DMS 273 (cell line): ENCODE measurements around the gene SAMD14.

Experiments used
- DNase-seq: peaks from one replicate; lab custom pipeline; 2025; ENCODE audit not compliant: unreplicated experiment; lab: John Stamatoyannopoulos, UW

Gene SAMD14

DNA sequence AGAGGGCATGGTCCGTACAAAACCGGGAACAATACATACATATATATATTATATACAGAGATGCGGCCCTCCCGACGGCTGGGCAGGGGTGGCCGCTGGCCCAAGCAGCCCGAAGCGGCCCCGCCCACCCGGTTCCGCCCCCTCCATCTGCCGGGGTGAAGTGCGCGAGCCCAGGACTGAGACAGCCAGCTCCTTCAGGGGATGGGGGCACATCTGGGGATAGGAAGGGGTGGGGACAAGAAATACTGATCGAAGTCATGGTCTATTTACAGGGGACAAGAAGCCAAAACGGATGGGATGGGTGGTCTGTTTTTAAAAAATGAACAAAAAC lies 3.8 kb upstream of the SAMD14 start:
- peak; percentile 68 for DNase-seq

DNA sequence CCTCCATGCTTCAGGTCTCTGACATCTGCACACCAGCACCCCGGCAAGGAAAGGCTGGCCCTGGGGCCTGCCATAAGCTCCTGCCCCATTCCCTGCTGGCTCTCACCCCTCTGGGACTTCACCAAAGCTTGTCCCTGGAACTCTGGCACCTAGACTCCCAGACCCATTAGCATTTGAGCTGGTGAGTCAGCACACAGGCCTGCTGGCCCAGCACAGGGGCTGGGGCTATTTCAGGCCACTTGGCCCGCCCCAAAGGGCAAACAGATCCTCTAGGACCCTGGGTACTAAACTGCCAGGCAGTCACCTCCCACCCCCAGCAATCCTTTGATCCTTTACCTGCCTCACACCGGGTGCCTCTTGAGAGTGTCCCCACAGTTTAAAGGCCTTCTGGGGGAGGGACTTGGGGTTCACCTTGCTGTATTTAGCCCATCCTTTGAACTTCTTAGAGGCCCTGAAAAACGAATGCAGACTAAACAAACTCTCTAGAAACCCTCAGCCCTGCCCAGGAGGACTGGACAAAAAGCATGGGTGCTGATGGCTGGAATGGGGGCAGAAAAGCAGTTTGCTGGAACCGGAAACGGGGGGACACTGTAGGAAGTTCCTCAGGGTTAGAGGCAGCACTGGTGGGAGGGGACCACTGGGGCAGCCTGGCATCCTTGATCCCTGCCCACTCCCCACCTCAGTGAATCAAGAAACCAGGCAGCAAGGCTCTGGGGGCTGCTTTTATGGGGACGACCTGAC lies 3.2 kb upstream of the SAMD14 start:
- peak; percentile 68 for DNase-seq

DNA sequence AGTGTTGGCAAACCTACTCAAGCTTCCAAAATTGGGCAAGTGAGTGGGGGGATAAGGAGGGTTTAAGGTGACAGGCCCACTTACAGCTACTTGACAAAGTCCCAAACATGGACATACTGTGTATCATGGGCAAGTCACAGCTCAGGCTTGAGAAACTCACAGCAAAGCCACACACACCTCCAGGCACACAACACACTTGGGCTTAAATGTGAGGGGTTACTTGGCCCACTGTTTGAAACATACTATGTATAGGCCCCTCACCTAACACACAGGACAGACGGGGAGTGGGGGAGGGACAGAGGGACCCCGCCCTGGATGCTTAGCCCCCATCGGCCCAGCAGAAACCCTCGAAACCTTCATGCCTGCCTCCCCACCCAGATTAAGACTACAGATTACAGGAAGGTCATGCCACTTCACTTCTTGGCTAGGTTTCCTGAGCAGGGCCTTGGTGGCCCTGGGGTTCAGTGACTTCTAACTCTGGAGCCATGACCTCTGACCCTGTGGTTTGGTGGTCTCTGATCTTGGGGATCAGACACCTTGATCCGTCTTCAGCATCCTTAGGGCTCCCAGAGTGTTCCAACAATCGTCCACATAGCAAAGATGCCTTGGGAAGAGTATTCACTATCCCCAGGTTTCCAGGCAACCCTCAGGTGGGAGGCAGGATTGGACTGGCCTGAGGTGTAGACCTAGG lies 2.3 kb upstream of the SAMD14 start:
- DNase-seq, result peak; percentile 45

DNA sequence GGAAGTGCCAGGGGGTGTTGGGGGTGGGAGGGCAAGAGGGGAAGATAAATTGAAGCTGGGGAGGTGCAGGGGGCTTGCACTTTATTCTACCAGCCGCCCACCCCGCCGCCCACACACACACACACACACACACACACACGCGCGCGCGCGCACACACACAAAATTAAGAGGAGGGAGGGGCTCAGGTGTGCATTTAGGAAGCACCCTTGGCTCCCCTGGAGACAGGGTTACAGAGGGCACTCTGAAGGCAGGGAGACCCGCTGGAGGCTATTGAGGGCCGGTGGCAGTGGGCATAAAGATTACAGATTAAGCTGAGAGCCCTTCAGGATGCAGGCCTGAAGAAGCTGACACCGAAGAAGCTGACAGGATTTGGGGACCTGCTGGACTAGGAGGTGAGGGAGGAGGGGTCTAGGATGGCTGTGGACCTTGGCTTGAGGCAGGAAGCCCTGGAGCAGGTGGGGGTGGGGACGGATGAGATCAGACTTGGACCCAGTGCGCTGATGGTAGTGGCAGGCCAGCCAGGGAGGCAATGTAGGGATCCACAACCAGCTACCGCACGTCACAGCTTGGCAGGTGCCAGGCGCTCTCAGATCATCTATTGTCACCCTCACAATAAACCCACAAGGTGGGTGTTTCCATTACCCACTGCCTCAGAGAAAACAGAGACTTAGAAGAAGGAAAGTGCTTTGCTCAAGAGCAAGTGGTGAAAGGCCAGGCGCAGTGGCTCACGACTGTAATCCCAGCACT lies 772 bp upstream of the SAMD14 start:
- DNase-seq, result no peak

DNA sequence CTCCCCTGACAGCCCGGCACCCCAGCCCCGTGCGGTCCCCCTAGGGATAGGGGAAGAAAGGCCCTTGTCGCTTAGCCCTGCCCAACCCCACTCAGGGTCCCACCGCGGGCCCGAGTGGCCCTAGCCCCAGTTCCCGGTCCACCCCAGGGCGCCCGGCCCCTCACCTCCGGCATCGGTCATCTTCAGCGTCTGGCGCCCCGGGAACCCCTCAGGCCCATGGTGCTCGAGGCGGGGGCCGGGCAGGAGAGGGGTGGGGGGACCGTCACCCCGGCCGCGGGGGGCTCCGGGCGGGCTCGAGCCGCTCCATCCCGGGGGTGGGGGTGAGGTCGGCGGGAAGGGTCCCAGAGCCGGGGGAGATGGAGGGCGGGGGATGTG lies 620 bp downstream of the SAMD14 start:
- no peak for DNase-seq

DNA sequence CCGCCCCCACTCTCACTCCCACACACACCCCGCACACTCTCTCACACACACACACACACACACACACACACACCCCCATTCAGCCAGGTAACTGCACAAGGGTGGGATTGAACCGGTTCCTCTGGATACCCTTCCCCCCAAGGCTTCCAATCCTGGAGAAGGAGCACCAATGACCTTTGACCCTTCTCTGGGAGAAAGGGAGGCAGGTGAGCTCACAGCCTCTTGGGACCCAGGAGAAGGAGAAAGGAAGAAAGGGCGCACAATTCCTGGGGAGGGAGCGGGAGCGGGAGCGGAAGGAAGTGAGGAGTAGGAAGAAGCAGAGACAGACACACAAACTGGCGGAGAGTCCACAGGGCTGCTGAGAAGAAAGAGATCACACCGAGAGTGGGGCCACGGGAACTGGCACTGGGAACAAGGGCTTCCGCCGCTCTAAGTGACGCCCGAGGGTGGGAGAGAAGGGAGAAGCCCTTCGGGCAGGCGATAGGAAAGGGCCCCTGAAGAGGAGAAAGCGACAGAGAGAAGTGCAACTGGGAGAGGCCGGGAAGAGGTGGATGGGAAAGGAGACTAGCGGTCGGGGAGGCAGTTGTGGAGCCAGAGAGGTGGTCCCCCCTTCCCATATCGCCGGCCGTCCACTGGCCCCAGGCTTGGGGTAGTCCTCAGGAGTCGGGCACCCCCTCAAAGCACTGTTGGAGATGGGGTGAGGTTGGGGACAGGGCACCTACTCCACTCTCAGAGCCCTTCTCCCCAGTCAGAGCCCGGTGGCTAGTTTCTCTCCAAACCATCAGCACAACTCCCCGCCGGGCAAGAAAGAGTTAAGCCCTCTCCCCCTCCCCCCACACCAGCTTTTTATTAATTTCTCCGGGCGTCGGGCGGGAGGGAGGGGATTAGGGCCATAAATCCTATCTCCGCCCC lies 1.3 kb downstream of the SAMD14 start:
- no peak for DNase-seq

DNA sequence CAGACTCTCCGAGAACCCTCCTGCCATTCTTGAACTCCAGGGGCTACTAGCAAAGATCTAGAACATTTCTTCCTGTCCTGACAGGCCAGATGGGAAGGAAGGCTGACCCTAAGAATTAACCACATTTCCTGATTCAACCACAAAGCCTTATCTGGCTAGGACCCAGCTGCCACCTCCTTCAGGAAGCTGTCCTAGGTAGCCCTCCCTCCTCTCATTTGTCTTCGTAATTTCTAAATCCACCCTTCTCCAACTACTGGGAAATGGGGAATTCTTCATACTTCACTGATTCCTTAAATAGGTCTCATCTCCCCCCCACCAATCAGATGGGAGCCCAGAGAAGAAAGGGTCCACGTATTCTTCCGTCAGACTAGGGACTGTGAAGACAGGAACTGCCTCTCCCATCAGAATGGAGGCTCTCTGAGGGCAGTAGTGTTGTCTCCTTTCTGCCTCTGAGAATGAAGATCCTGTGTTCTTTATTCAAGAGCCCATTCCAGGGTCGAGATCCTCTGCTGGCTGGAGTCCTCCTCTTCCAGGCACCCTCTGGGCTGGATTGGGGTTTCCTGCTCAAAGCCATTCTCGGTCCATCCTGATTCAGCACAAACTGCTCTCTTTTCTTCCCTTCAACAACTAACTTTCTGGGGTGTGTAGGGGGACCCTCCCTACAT lies 2.1 kb downstream of the SAMD14 start:
- DNase-seq, result no peak

DNA sequence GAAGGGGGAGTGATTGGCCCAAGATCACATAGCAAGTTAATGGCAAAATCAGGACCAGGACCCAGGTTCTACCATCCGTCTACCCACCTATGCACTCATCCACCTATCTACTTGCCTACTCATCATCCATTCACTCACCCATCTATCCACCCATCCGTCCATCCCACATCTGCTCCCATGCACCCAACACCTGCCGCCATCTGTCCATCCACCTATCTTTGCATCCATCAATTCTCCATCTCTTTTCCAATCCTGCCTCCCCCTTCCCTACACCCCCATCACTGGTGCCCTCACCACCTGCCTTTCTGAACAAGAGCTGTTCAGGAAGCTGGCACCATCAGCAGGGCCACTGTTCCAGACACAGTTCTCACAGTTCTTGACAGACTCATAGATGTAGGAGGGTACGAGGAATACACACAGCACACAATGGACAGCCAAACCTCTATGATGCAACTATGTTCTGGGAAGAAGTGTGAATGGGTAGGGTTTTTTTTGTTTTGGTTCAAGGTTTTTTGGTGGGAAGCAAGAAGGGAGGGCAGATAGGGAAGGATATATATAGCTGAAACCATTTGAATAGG lies 4.5 kb downstream of the SAMD14 start:
- no peak for DNase-seq

DNA sequence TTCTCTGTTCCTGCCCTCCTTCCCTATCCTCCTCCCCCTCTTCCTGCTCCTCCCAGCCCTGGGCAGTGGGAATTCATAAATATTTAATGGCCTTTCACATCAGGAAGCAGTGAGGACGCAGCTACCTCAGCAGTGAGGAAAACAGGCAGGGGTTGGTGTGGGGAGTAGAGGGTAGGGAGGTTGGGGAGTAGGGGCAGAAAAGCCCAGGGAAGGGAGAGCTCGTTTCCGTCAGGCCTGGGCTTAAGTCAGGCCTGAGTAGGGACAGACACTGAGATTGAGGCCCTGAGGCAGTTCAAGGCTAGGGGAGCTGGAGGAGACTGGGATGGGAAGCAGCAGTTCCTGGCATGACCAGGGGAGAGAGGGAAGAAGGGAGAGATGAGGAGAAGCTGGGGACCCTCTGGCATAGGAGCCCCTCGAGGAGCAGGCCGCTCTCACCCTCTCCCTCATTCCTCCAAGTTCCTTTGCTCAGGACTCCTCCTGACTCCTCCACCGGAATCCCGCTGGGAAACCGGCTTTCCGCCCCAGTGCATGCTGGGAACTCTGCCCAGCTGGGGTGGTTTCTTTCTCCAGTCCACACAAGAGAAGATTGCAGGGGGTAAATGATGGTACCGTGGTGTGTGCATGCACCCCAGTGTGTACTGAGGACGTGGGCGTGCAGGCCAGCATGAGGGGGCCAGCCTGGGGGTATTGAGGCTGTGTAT lies 6.2 kb downstream of the SAMD14 start:
- peak; percentile 53 for DNase-seq

DNA sequence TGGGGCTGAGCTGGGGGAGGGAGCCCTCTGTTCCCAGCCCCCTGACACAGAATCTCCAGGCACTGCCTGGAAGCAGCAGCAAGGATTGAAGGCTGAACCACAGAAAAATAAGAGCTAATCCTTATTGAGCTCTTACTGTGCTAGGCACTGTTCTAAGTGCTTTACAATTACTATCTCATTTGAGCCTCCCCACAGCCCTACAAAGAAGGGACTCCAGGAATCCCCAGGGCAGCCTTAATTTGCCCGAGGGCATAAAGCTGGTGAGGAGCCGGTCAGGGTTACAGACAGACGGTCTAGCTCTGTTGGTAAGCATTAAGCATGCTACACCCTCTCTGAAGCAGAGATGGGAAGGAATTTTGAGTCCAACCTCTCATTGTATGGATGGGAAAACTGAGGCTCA lies 7.0 kb downstream of the SAMD14 start:
- no peak for DNase-seq

DNA sequence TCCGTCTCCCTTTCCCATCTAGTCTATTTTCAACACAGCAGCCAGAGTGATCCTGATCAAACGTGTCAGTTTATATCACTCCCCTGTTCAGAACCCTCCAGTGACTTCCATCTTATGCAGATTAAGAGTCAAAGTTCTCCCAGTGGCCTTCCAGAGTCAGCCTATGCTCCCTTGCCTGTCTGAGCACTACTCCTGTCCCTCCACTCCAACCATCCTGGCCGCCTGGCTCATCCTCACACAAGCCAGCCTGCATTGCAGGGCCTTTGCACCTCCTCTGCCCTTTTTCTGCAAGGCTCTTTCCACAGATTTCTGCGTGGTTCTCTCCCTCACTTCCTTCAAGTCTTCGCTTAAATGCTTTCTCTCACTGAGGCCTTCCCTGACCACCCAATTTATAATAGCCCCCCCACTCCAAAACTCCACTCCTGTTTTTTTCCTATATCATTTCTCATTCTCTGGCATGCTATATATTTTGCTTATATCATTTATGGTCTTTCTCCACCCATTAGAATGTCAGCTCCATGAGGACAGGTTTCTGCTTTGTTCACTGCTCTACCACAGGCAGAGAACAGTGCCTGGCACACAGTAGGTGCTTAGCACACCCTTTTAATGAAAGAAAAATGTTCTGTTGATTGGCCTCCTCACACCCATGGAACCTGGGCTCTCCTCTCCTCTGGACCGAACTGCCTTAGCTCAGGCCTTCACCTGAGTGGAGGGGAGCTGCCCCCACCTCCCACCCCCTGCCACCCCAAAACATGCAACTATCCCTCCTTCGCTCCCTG lies 9.3 kb downstream of the SAMD14 start:
- no peak for DNase-seq

DNA sequence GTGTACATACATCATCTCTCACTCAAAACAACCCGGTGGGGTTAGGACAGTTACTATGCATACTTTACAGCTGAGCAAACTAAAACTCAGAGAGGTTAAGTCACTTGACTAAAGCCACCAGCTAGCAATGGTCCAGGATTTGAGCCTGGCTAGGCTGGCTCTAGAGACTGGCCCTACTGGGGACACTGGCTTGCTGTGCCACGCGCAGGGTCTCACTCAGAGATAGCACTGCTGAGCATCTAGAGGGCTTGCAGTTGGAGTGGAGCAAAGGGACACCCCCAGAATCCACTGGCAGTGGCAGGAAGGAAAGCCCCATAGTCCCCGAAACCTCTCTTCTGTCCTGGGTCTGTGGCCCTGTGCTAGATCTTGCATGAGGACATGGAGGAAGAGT lies 11.1 kb downstream of the SAMD14 start:
- DNase-seq, result no peak

DNA sequence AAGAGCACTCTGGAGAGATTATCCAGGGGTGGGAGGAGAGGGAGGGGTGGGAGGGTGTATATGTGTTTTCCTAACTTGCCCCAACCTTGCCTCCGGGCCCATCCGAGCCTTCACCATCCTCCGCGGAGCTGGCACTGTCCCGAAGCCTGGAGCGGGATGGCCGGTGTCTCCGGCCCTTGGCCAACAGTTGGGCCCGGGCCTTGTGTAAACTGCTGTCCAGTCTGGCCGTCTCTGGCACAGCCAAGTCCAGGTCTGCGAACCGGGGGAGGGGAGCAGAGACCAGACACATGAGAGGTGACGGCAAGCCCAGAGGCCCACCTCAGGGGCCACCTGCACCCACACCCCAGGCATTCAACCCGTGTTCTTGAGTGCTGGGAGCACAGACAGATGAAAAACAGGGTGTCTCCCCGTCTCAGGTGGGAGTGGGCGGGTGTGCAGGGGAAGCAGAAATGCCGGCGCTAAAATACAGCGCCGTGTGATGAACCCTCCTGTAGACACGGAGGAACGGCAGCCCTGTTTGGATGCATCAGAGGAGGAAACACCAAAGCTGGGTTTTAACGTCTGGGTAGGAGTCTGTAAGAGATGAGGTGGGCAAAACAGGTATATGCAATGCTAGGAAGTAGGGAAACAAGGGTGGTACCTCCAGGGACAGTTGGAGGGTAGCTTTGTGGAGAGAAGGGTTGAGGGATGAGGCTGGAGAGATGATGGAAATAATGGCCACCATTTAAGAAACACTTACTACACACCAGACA lies 11.7 kb downstream of the SAMD14 start:
- no peak for DNase-seq

DNA sequence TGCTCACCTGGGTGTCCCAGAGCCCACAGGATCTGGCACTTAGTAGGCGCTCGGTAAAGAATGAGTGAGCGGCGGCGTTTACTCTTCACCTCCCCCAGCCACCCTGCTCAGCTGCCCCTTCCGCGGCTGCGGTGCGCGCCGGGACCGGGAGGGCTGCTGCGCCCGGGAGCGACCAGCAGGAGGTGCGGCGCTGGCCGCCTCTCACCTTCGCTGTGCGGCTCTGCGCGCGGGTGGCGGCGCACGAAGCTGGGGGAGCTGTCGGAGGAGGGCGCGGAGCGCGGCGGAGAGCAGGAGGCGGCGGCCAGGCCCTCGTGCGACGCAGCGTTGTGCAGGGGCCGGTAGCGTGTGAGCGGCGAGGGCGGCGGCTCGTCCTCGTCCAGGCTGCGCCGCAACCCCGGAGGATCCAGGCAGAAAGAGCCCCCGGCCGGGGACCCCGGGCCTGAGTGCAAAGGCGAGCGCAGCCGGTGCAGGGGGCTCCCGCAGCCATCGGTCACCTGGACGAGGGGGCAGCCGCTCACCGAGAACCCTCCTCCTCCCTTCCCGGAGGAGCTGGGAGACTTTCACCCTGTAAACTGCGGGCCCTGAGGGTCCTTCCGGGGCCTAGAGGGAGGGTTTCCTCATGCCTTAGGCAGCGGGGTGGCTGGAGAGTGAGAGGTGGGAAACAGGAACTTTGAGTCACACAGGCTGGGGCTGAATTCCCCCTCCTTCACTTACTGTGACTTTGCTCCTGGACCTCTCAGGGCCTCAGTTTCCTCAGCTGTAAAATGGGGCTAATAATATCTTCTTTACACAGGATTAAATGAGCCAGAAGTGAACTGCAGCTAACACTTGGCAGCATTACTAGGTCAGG lies 12.5 kb downstream of the SAMD14 start:
- DNase-seq, result peak; percentile 72

DNA sequence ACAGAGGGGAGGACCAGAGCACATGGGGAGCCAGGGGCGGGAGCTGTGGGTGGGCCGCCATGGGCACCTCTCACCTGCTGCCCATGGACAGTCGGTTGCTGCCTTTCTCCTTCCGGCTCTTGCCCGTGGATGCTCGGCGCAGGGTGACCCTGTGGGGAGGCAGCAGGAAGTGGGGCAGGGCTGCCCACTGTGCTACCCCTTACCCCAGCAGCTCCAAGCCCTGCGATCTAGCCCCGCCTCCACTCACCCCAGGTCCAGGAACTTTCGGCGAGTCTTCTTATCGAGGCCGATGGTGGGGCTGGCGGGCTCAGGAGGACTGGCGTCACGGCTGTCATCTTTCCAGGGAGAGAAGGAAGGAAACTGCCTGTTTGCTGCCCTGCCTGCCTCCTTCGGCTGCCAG lies 14.2 kb downstream of the SAMD14 start:
- DNase-seq, result no peak

DNA sequence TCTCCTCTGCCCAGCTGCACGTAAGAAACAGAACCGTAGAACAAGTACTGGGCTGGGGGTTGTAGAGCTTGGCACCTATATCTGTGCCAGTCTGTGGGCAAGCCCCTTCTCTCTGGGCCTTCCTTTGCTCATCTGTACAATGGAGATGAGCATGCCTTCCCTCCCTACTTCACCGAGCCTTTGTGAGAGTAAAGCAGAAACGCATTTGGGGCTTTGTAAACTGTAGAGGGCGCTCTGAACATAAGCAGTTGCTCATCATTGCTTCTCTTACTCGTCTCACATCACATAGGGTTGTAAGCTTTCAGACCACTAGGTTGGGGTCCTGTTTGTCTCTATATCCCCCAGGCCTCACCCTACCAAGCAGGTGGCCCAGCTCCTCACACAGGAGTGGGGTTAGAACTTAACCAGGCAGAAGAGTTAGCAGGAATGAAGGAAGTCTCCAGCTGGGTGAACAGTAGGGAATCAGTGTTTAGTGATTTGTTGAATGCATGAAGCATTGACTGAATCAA lies 15.1 kb downstream of the SAMD14 start:
- peak; percentile 89 for DNase-seq

DNA sequence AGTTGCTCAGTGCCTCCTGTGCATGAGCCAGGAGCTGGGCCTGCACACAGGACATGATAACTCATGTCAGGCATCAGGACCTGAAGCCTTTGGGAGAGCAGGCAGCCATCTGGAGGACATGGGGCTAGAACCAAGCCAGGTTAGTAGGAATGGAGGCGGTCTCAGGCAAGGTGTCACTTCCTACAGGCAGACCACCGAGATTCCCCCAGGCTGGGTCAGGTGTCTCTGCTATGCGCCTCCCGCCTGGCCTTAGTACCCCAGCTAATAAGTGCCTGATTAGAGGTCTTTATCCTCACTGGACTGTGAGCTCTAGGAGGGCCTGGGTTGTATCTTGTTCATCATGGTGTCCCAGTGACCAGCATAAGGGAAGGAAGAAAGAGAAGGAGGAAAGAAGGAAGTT lies 15.6 kb downstream of the SAMD14 start:
- peak; percentile 55 for DNase-seq
